HCT116 (cell line): ENCODE results near the gene PDLIM5. TPM values are rescaled to one million over a fixed set of nuclear protein-coding genes. Genes with fewer than 3 reads are reported as not detected.
A peak's percentile ranks its signal among the peaks of the same experiment; 100 is the strongest.

Experiments used
- ATAC-seq: fragments of 200-7000 bp; cut with Tn5 transposase; 2 replicates; pipeline ENCODE4 v1.9.1; 2020; ENCODE audit warnings: mild to moderate bottlenecking, moderate library complexity
- BruUV-seq: library from RNA; stranded (reverse); fragments of 400-500 nt; replicated peaks from 2 replicates; lab custom pipeline; 2021; lab: Mats Ljungman, UMichigan
- CTCF ChIA-PET: fragments of 300-600 bp; sonication (Branson Sonifier 250); formaldehyde crosslinking; loops from one replicate; lab custom pipeline; 2021; ENCODE audit warnings: antibody characterized with exemption; lab: Charles Lee
- POLR2A ChIA-PET: fragments of 300-600, 350-600 bp; sonication (Branson Sonifier 250); formaldehyde crosslinking; loops from one replicate; lab custom pipeline; 2021; ENCODE audit warnings: antibody characterized with exemption; lab: Charles Lee
- RAD21 ChIA-PET, 2 experiments: fragments of 300-600 bp; sonication (Branson Sonifier 250); formaldehyde crosslinking; loops; one replicate each; lab custom pipeline; 2023; ENCODE audit warnings: low total read pairs in 2 of 2; ENCODE audit not compliant: uncharacterized antibody in 2 of 2, unreplicated experiment in 2 of 2, low non-redundant PET in 1 of 2; lab: Charles Lee
- DNase-seq: peaks from one replicate; pipeline ENCODE4 v3.0.0-alpha.2; 2010; ENCODE audit warnings: low read depth, low spot score
- H2AFZ ChIP-seq: fragments of 200-600 bp; shearing (Covaris generic), sonication (generic); 2 replicates; pipeline ENCODE4 v1.6.1; 2017; ENCODE audit warnings: low read depth, mixed run types, mixed read lengths, antibody characterized with exemption, low read length; ENCODE audit not compliant: poor library complexity, severe bottlenecking
- H3K27ac ChIP-seq: 2 replicates; pipeline ENCODE4 v1.5.1; 2012; ENCODE audit warnings: low read depth, low read length
- H3K27me3 ChIP-seq: fragments of 200-600 bp; sonication (generic); 2 replicates; pipeline ENCODE4 v1.6.1; 2016; ENCODE audit warnings: mixed run types, low read length, mixed read lengths; ENCODE audit not compliant: insufficient read depth
- H3K36me3 ChIP-seq, 2 experiments: fragments of 200-500 bp in 1 of 2; fragments of 200-600 bp in 1 of 2; sonication (Bioruptor generic) in 1 of 2; sonication (generic) in 1 of 2; 2 replicates each; pipeline versions ENCODE4 v1.5.1 to v1.6.1; 2014 to 2016; ENCODE audit warnings: low read length in 2 of 2, inconsistent platforms in 1 of 2, mixed read lengths in 1 of 2, mixed run types in 1 of 2; ENCODE audit not compliant: insufficient read depth in 2 of 2, control insufficient read depth in 1 of 2
- H3K4me1 ChIP-seq, 2 experiments: fragments of 200-600 bp in 1 of 2; sonication (generic) in 1 of 2; 2 replicates each; pipeline versions ENCODE4 v1.5.1 to v1.6.1; 2012 to 2017; ENCODE audit warnings: low read length in 2 of 2, inconsistent platforms in 1 of 2, mild to moderate bottlenecking in 1 of 2, mixed read lengths in 1 of 2, mixed run types in 1 of 2, moderate library complexity in 1 of 2; ENCODE audit not compliant: insufficient read depth in 2 of 2, control insufficient read depth in 1 of 2
- H3K4me2 ChIP-seq: fragments of 200-600 bp; sonication (generic); 2 replicates; pipeline ENCODE4 v1.6.1; 2017; ENCODE audit warnings: mixed run types, low read length, mixed read lengths
- H3K4me3 ChIP-seq, 2 experiments: fragments of 200-600 bp in 1 of 2; sonication (generic) in 1 of 2; replicated peaks in 1 of 2; 2 replicates each; pipeline ENCODE4 v1.5.1; 2011 to 2016; ENCODE audit warnings: low read length in 2 of 2, control low read depth in 1 of 2, low read depth in 1 of 2, mild to moderate bottlenecking in 1 of 2, mixed read lengths in 1 of 2, mixed run types in 1 of 2
- H3K79me2 ChIP-seq: fragments of 200-600 bp; sonication (generic); 2 replicates; pipeline ENCODE4 v1.6.1; 2017; ENCODE audit warnings: mild to moderate bottlenecking, mixed run types, low read length, moderate library complexity, mixed read lengths; ENCODE audit not compliant: insufficient read depth
- H3K9ac ChIP-seq: fragments of 200-600 bp; sonication (generic); 2 replicates; pipeline ENCODE4 v1.6.1; 2016; ENCODE audit warnings: low read length, mixed read lengths
- H3K9me2 ChIP-seq: fragments of 200-600 bp; sonication (generic), shearing (Covaris generic); 2 replicates; pipeline ENCODE4 v1.6.1; 2017; ENCODE audit warnings: mixed run types, mild to moderate bottlenecking, moderate library complexity; ENCODE audit not compliant: insufficient read depth
- H3K9me3 ChIP-seq, 2 experiments: fragments of 200-500 bp in 1 of 2; fragments of 200-600 bp in 1 of 2; sonication (Bioruptor generic) in 1 of 2; sonication (generic) in 1 of 2; 2 replicates each; pipeline ENCODE4 v1.6.1; 2014 to 2017; ENCODE audit warnings: low read length in 2 of 2, mixed read lengths in 2 of 2, inconsistent platforms in 1 of 2, low read depth in 1 of 2, mild to moderate bottlenecking in 1 of 2, mixed run types in 1 of 2, moderate library complexity in 1 of 2; ENCODE audit not compliant: control insufficient read depth in 1 of 2, insufficient read depth in 1 of 2
- H4K20me1 ChIP-seq: fragments of 200-600 bp; sonication (generic), shearing (Covaris generic); 2 replicates; pipeline ENCODE4 v1.6.1; 2017; ENCODE audit warnings: mixed run types, mild to moderate bottlenecking, moderate library complexity; ENCODE audit not compliant: insufficient read depth
- CBX3 ChIP-seq: IDR thresholded peaks from 2 replicates; pipeline ENCODE4 v1.6.1; 2012; ENCODE audit warnings: low read depth
- CEBPB ChIP-seq: IDR thresholded peaks from 2 replicates; pipeline ENCODE4 v1.6.1; 2012; ENCODE audit warnings: low read depth
- EGR1 ChIP-seq: IDR thresholded peaks from 2 replicates; pipeline ENCODE4 v1.6.1; 2012; ENCODE audit warnings: low read depth
- ELF1 ChIP-seq: IDR thresholded peaks from 2 replicates; pipeline ENCODE4 v1.6.1; 2012; ENCODE audit warnings: low read depth, borderline replicate concordance
- POLR2A ChIP-seq: IDR thresholded peaks from 2 replicates; pipeline ENCODE4 v1.7.0; 2011; ENCODE audit warnings: borderline replicate concordance; ENCODE audit not compliant: insufficient read depth, insufficient read length; ENCODE audit errors: extremely low read depth
- POLR2AphosphoS5 ChIP-seq: IDR thresholded peaks from 2 replicates; pipeline ENCODE4 v1.6.1; 2011; ENCODE audit warnings: mild to moderate bottlenecking, low read depth, low read length, moderate library complexity
- RAD21 ChIP-seq: IDR thresholded peaks from 2 replicates; pipeline ENCODE4 v1.6.1; 2012; ENCODE audit warnings: low read depth, mild to moderate bottlenecking
- SIN3A ChIP-seq: IDR thresholded peaks from 2 replicates; pipeline ENCODE4 v1.6.1; 2012; ENCODE audit warnings: low read depth
- SRF ChIP-seq: IDR thresholded peaks from 2 replicates; pipeline ENCODE4 v1.6.1; 2012; ENCODE audit warnings: low read depth
- TCF7L2 ChIP-seq: IDR thresholded peaks from 2 replicates; pipeline ENCODE4 v1.7.0; 2011; ENCODE audit warnings: borderline replicate concordance, inconsistent platforms; ENCODE audit not compliant: insufficient read depth, insufficient read length; ENCODE audit errors: extremely low read depth
- YY1 ChIP-seq: IDR thresholded peaks from 2 replicates; pipeline ENCODE4 v1.6.1; 2011; ENCODE audit warnings: low read length, low read depth, moderate library complexity, mild to moderate bottlenecking; ENCODE audit not compliant: insufficient replicate concordance; ENCODE audit errors: extremely low read depth
- ZFX ChIP-seq: fragments of 450-650 bp; IDR thresholded peaks from 2 replicates; pipeline ENCODE4 v1.6.1; 2017
- ZNF274 ChIP-seq: fragments of 200-500 bp; sonication (Bioruptor generic); IDR thresholded peaks from 2 replicates; pipeline ENCODE4 v1.6.1; 2014; ENCODE audit warnings: mild to moderate bottlenecking, low read depth, low read length, inconsistent platforms
- intact Hi-C: fragments of 100-400 bp; cut with micrococcal nuclease; formaldehyde crosslinking; loops from 2 replicates; pipeline ENCODE4 v1.10.0; 2022
- total RNA-seq: library from RNA; stranded (reverse); gene quantifications from one replicate; pipeline ENCODE4 v1.2.1, GENCODE V29; 2021; ENCODE audit not compliant: unreplicated experiment
- TF ChIP-seq, protein P1 (sequence below): IDR thresholded peaks from 2 replicates; pipeline ENCODE4 v1.6.1; 2012
- TF ChIP-seq, protein P2 (sequence below): IDR thresholded peaks from 2 replicates; pipeline ENCODE4 v1.6.1; 2011; ENCODE audit warnings: mild to moderate bottlenecking, low read length, moderate library complexity; ENCODE audit not compliant: insufficient replicate concordance; ENCODE audit errors: extremely low read depth
- TF ChIP-seq, protein P3 (sequence below): IDR thresholded peaks from 2 replicates; pipeline ENCODE4 v1.6.1; 2012
- TF ChIP-seq, protein P4 (sequence below), 3 experiments: fragments of 200-600 bp in 1 of 3; sonication (generic) in 1 of 3; IDR thresholded peaks in 2 of 3; conservative IDR thresholded peaks in 1 of 3; 2 replicates each; pipeline ENCODE4 v1.5.1; 2012 to 2017; ENCODE audit warnings: low read depth in 2 of 3, low read length in 2 of 3, antibody characterized with exemption in 1 of 3, borderline replicate concordance in 1 of 3, control low read depth in 1 of 3, mild to moderate bottlenecking in 1 of 3, mixed read lengths in 1 of 3, mixed run types in 1 of 3, moderate library complexity in 1 of 3; ENCODE audit not compliant: insufficient read depth in 1 of 3

PDLIM5 gene
- total RNA-seq, 1 experiment from 2014 or later, result 130 TPM

DNA sequence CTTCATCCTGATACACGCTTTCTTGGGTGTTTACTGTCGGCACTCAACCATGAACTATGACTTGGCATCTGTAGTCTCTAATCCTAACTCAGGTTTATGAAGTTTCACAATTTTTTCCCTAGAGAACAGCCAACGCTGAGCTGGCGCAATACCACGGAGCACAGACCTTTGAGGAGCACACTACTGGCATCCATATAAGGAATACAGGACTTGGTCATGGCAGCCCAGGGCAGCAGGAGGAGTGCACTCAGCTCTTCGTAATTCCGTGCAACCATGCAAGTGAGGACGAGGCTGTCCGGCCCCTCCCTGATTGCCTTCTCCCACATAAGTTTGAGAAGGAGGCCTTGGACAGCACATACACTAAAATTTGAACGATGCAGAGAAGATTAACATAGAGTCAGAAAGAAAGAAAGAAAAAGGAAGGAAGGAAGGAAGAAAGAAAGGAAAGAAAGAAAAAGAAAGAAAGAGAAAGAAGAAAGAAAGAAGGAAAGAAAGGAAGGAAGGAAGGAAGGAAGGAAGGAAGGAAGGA lies 41.0 kb upstream of the PDLIM5 start:
- H3K4me3 ChIP-seq, result no peak overlapping the region
- 0 out of 2 replicates have a peak, but pooled peaks have one; percentile 20 for TF ChIP-seq SRF
- no peak for TF ChIP-seq CEBPB
- ChIA-PET POLR2A (no interaction called here), RAD21 (no interaction called here), CTCF (no interaction called here)
- no peak overlapping the region for H3K9ac ChIP-seq
- H3K36me3 ChIP-seq, result no peaks in the 10 kb centered on the region
- peak overlapping the region; percentile 16 for H2AFZ ChIP-seq
- peaks cover 45 to 46% of the 10 kb centered on the region in 2 experiments for H3K4me1 ChIP-seq
- intact Hi-C loops, result no loop called here
- peak overlapping the region; percentile 9 for H3K27ac ChIP-seq
- H3K9me2 ChIP-seq, result no peaks in the 10 kb centered on the region
- BruUV-seq, result no TSS peak
- no peaks in the 10 kb centered on the region for H3K9me3 ChIP-seq
- H3K27me3 ChIP-seq, result no peaks in the 10 kb centered on the region
- H3K4me2 ChIP-seq, result peak overlapping the region; percentile 2; the same call in 1 of the 2 replicates
- ATAC-seq, result no peak
- DNase-seq, result no peak
- no peaks in the 10 kb centered on the region for H3K79me2 ChIP-seq
- H4K20me1 ChIP-seq, result no peaks in the 10 kb centered on the region

DNA sequence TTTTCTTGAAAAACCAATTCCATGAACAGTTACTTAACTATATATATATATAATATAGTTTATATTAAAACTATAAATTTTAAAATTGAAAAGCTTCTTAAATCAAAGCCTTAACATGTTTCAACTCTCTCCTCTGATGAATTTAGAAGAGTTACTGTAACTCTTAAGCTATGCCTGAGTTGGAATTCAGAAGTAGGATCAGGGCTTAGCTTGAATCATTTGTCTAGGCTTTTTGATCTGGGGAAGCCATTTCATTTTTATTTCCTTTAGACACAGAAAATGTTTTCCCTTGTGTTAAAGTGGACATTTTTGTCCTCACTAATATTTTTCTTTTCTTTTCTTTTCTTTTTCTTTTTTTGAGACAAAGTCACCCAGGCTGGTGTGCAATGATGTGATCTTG lies 40.4 kb upstream of the PDLIM5 start:
- BruUV-seq, result no TSS peak
- TF ChIP-seq, protein P1, sequence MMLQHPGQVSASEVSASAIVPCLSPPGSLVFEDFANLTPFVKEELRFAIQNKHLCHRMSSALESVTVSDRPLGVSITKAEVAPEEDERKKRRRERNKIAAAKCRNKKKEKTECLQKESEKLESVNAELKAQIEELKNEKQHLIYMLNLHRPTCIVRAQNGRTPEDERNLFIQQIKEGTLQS, result no peak
- TF ChIP-seq, protein P2, sequence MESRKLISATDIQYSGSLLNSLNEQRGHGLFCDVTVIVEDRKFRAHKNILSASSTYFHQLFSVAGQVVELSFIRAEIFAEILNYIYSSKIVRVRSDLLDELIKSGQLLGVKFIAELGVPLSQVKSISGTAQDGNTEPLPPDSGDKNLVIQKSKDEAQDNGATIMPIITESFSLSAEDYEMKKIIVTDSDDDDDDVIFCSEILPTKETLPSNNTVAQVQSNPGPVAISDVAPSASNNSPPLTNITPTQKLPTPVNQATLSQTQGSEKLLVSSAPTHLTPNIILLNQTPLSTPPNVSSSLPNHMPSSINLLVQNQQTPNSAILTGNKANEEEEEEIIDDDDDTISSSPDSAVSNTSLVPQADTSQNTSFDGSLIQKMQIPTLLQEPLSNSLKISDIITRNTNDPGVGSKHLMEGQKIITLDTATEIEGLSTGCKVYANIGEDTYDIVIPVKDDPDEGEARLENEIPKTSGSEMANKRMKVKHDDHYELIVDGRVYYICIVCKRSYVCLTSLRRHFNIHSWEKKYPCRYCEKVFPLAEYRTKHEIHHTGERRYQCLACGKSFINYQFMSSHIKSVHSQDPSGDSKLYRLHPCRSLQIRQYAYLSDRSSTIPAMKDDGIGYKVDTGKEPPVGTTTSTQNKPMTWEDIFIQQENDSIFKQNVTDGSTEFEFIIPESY, result no peak
- TF ChIP-seq TCF7L2 (no peak), ZNF274 (no peak), SRF (no peak), POLR2A (no peak), ZFX (no peak), RAD21 (no peak), ELF1 (no peak), SIN3A (no peak), CBX3 (no peak), YY1 (no peak), POLR2AphosphoS5 (no peak), EGR1 (no peak)
- TF ChIP-seq, protein P3, sequence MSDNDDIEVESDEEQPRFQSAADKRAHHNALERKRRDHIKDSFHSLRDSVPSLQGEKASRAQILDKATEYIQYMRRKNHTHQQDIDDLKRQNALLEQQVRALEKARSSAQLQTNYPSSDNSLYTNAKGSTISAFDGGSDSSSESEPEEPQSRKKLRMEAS, result no peak
- TF ChIP-seq, protein P4, sequence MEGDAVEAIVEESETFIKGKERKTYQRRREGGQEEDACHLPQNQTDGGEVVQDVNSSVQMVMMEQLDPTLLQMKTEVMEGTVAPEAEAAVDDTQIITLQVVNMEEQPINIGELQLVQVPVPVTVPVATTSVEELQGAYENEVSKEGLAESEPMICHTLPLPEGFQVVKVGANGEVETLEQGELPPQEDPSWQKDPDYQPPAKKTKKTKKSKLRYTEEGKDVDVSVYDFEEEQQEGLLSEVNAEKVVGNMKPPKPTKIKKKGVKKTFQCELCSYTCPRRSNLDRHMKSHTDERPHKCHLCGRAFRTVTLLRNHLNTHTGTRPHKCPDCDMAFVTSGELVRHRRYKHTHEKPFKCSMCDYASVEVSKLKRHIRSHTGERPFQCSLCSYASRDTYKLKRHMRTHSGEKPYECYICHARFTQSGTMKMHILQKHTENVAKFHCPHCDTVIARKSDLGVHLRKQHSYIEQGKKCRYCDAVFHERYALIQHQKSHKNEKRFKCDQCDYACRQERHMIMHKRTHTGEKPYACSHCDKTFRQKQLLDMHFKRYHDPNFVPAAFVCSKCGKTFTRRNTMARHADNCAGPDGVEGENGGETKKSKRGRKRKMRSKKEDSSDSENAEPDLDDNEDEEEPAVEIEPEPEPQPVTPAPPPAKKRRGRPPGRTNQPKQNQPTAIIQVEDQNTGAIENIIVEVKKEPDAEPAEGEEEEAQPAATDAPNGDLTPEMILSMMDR (IDR thresholded peaks at IDR 0.05 in 2 of 3, conservative IDR thresholded peaks at IDR 0.05 in 1 of 3; ENCODE audit: borderline replicate concordance in 1 of 3, insufficient read depth in 1 of 3, low read depth in 2 of 3, low read length in 2 of 3), result no peak

More for the DNA sequence above, 40.4 kb upstream of the PDLIM5 start:
- intact Hi-C loops, result no loop called here
- H2AFZ ChIP-seq, result no peak overlapping the region
- ChIA-PET CTCF (no interaction called here), POLR2A (no interaction called here), RAD21 (no interaction called here)
- H3K27ac ChIP-seq, result peak overlapping the region; percentile 79; the same call in 1 of the 2 replicates
- peaks cover 45 to 46% of the 10 kb centered on the region in 2 experiments for H3K4me1 ChIP-seq
- 0 out of 2 replicates have a peak overlapping the region, but pooled peaks have one; percentile 71 for H3K4me2 ChIP-seq
- no peaks in the 10 kb centered on the region for H3K36me3 ChIP-seq
- H3K9me3 ChIP-seq, result no peaks in the 10 kb centered on the region
- H4K20me1 ChIP-seq, result no peaks in the 10 kb centered on the region
- H3K9me2 ChIP-seq, result no peaks in the 10 kb centered on the region
- no peaks in the 10 kb centered on the region for H3K27me3 ChIP-seq
- H3K9ac ChIP-seq, result no peak overlapping the region
- DNase-seq, result no peak
- H3K4me3 ChIP-seq, result no peak overlapping the region
- no peaks in the 10 kb centered on the region for H3K79me2 ChIP-seq
- ATAC-seq, result no peak
